AG09319 (cell line): Measurements from ENCODE around the gene JAZF1.

Source experiments
- DNase-seq: peaks from one replicate; pipeline ENCODE4 v3.0.0-alpha.2; 2010; ENCODE audit warnings: low read depth; ENCODE audit errors: extremely low read depth
- TF ChIP-seq, protein P1 (sequence below): IDR thresholded peaks from 2 replicates; pipeline ENCODE4 v1.5.1; 2011; ENCODE audit warnings: low read depth, mild to moderate bottlenecking, inconsistent platforms, low read length, moderate library complexity

Gene JAZF1

DNA sequence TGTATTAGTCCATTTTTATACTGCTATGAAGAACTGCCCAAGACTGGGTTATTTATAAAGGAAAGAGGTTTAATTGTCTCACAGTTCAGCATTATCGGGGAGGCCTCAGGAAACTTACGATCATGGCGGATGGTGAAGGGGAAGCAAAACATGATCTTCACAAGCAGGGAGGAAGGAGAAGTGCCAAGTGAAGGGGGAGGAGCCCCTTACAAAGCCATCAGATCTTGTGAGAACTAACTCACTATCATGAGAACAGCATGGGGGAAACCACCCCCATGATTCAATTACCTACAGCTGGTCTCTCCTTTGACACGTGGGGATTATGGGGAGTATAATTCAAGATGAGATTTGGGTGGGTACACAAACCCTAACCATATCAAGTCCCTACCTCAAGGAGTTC, 85.4 kb downstream of the JAZF1 start:
- TF ChIP-seq, protein P1, sequence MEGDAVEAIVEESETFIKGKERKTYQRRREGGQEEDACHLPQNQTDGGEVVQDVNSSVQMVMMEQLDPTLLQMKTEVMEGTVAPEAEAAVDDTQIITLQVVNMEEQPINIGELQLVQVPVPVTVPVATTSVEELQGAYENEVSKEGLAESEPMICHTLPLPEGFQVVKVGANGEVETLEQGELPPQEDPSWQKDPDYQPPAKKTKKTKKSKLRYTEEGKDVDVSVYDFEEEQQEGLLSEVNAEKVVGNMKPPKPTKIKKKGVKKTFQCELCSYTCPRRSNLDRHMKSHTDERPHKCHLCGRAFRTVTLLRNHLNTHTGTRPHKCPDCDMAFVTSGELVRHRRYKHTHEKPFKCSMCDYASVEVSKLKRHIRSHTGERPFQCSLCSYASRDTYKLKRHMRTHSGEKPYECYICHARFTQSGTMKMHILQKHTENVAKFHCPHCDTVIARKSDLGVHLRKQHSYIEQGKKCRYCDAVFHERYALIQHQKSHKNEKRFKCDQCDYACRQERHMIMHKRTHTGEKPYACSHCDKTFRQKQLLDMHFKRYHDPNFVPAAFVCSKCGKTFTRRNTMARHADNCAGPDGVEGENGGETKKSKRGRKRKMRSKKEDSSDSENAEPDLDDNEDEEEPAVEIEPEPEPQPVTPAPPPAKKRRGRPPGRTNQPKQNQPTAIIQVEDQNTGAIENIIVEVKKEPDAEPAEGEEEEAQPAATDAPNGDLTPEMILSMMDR: no peak
- no peak for DNase-seq

DNA sequence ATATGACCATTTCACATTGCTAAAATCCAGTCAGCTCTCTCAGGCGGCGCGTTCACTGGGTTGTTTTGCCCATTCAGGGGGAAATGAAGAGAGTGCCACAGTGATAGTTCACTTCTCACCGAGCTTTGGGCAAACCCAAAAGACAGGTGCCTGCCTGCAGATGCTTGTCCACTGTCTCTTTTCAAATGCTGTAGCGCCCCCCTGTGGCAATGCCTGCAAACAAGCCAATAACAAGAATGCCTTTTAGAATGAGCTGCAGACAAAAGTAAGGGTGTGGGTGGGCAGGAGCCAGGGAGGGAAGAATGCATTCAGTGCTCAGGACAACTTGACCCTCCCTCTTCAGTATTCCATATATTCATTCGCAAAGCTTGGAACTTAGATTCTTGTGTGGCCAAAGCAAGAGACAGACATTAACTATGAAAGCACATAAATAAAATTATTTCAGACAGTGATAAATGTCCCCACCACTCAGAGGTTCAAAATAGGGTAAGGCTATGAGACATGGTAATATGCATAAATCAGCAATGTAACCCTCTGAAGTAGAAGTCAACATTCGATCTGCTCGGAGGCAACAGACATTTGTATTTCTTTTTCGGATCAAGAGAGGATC, 86.9 kb downstream of the JAZF1 start:
- TF ChIP-seq, protein P1: peak; percentile 84
- DNase-seq: no peak

DNA sequence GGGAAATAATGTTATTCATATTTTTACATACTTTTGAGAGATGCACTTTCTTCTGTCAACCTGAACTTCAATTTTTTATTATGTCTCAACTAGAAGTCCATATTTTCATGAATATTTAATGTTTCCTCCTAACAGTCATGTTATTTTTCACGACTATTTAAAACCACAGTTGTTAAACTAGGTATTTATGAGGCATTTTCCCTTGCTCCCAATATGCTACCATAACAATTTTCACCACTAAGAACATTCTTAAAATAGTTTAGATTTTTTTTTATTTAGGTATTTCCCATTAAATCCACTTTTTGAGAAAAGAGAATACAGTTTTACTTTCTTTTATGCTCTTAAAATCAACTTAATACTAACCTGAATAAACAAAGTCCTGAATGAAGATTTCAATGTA, 89.4 kb downstream of the JAZF1 start:
- TF ChIP-seq, protein P1: no peak
- DNase-seq: no peak

DNA sequence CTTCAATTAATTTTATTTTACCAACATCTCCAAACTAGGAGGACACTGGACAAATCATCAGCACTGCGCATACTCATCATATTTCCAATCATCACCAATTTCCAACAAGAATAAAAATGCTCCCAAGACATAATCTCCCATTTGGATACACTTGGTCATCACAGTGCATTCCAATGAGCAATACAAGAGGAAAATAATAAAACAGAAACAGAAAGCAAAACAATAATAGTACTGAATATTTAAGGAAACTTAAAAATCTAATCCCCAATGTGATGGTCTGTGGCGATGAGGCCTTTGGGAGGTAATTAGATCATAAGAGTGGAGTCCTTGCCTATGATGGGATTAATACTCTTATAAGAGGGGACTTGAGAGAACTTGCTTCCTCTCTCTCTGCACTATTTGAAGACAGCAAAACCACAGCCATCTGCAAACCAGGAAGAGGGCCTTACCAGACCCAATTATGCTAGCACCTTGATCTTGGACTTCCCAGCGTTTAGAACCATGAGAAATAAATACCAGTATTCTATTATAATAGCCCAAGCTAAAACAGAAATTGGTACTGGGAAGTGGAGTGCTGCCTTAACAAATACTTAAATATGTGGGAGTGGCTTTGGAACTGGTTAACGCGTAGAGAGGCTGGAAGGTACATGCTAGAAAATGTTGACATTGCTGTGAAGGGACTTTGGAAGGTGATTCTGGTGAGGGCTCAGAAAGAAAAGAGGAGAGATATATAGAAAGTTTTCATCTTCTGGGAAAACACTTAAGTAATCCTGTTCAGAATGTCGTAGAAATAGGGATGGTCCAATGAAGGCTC, 91.5 kb downstream of the JAZF1 start:
- TF ChIP-seq, protein P1: no peak
- DNase-seq: no peak

DNA sequence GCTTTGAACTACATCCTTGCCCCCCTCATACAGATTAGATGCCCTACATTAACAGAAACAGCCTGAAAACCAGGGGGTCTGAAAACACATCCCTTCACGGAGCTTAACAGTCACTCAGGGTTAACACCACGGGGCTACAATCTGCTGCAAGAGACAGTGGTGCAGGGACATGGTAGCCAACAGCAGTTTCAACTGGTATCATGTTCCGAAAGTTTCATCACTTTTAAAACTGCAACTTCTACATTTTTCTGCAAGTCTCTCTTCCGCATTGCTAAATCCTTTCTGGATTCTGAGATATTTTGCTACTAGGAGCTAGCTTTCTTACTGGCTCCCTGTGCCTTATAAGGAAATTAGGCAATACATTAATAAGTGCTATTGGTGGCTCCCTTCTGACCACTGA, 92.6 kb downstream of the JAZF1 start:
- TF ChIP-seq, protein P1: no peak
- DNase-seq: no peak

DNA sequence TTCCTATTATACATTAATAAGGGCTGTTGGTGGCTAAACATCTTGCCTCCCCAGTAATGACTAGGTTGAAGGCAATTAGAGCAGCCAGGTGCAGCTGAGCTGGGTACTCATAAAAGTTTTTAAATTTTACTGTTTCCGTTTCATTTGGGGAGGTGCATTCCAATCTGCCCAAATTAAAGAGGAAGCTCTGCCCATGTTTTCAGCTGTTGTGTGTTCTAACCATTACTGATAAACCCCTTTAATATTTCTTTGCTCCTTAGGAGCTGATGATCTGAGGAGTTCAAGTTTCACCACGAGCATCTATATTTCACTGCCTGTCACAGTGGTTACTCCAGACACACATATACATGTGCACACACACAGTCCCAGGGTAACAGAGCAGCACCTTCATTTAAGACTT, 94.4 kb downstream of the JAZF1 start:
- no peak for DNase-seq

More for the DNA sequence above, 94.4 kb downstream of the JAZF1 start:
- TF ChIP-seq, protein P1: no peak
